Left renal cortex interstitium (tissue), 4 donors: ENCODE results near the gene ETV6. TPM values are rescaled to one million over a fixed set of nuclear protein-coding genes. Genes with fewer than 3 reads are reported as not detected.

ENCODE experiments used
- DNase-seq, 4 donors: peaks; one replicate each; pipeline ENCODE4 v3.0.0-alpha.2; 2013; ENCODE audit warnings: low read depth in 4 of 4, low spot score in 2 of 4, missing footprints in 1 of 4
- polyA plus RNA-seq, 4 donors: library from polyadenylated mRNA; unstranded; fragments of 120-200 nt; gene quantifications; one replicate each; pipeline ENCODE4 v1.2.1, GENCODE V29; 2013; ENCODE audit not compliant: insufficient read length in 4 of 4

Gene ETV6
- polyA plus RNA-seq, 4 donors = 11.7 to 14.7 (median 14.1) TPM

- no peak for DNase-seq
Observed at GRCh38 chr12:11731455-11731854, 82.0 kb downstream of the ETV6 start.

GRCh38 chr12:11732023-11732422 is 82.5 kb downstream of the ETV6 start:
- DNase-seq = no peak

GRCh38 chr12:11732715-11733114 is 83.2 kb downstream of the ETV6 start:
- no peak for DNase-seq

GRCh38 chr12:11734580-11735180 is 85.2 kb downstream of the ETV6 start:
- DNase-seq = no peak

GRCh38 chr12:11738450-11738849 is 89.0 kb downstream of the ETV6 start:
- no peak for DNase-seq

DNA sequence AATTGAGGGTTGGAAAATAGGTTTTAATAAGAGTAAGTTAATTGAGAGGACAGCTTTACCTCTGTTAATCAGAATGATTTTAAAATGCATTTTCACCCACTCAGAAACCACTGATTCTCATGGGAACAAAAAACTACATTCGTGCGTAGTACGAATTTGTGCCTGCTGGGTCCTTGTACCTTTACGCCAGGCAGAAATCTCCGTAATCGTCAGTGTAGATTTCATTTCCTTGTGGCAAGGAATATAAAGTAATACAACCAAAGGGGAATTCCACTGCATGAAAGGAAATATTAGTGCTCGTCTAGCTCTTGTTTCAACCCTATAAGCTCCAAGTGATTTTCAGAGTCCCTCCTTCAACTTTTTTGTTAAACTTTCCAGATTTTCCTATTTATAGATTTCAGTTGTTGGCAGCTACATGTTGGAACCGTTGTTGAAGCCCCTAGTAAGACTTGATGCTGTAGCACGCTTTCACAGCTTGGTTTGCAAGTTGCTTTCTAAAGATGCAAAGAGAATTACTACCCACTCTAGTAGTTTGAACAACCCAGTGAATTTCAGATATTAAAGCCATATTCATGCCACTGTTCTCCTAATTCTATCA is 90.6 kb downstream of the ETV6 start:
- no peak for DNase-seq

GRCh38 chr12:11741434-11742092 is 92.1 kb downstream of the ETV6 start:
- DNase-seq = no peak

DNA sequence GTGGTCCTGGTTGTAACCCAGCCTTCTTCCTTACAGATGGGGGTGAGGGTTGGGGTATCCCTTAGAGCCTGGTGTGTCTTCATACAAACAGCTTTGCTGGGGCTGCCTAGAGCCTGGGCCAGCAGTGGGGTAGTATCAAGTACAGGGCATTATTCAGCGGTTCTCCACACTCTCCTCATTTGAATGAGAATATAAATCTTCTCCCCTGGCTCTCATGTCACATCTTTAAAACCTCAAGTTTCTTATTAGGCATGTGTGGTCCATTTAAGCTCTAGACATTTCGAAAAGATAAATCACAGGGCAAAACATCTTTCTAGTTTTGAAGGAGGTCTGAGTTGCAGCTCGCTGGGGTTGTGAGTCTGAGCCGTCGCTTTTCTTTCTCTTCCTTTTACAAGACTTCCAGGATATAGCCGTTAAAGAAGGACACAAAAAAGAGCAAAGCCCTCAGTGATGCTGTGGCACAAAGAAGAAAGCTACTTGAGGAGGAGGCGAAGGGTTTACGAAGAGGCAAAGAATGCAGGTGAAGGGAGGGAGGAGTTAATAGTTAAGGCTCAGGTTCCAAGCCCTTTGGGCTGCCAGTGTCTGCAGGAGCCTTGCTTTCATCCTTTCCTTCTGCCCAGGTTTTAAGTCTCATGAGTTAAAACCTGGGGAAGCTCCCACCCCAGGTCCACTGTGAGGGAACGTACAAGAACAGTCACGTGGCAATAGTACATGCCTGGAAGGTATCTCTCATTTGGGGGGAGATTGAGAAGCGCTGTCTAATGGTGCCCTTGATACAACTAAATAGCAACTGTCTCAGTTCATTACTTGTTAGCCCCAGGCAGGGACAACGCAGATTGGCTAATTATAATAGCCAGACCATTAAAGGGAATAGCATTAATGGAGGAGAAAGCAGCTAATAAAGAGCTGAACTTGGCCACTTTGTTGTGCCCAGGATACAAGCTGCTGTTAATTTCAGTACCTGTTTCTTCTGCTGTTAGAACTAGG is 94.2 kb downstream of the ETV6 start:
- DNase-seq = no peak

GRCh38 chr12:11744410-11744801 is 94.9 kb downstream of the ETV6 start:
- no peak for DNase-seq

DNA sequence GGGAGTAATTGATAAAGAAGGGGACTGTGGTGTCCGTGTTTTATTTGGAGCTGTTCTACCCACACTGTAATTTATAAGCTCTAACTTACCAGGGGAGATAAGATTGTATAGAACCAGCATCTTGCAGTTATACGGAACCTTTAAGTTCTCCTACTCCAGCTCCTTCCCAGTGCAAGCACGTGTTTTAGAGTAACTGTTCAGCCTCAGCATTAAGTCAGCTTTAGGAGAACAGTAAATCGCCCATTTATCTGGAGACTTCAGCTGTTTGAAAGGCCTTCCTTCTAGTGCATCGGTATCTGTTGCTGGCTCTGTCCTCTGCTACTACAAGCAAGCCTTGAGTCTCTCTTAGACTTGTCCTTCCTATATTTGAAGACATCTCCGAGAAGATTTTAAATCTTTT is 95.6 kb downstream of the ETV6 start:
- no peak for DNase-seq

DNA sequence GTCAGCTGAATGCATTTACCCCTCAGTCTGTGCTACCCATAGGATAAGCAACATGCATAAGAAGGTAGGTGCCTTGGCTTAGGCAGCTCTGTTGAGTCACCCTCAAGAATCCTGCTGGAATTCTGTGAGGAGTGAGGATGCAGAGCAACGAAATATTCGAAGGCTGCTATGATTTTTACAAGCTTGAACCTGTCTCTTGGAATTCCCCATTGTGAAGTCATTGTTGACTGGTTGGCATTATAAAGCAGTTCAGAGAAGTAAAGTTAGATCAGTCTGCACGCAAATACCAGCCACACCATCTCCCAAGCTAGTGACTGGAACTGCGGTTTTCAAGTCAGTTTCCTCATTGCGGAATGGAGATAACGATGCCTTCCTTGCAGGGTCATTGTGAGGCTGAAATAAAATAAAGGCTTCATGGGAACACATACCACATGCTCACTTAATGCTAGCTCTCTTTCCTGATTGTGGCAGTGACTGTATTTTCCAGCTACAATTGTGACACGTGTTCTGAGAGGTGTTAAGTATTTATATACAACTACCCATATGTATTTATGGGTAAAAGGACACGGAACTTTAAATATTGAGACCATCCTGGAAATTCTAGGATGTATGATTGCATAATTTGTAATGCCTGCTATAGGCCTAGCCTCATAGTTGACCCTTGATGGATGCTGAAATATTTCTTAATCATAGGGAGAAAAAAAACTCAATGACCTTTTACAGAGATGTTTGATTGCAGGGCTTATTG is 96.7 kb downstream of the ETV6 start:
- no peak for DNase-seq

DNA sequence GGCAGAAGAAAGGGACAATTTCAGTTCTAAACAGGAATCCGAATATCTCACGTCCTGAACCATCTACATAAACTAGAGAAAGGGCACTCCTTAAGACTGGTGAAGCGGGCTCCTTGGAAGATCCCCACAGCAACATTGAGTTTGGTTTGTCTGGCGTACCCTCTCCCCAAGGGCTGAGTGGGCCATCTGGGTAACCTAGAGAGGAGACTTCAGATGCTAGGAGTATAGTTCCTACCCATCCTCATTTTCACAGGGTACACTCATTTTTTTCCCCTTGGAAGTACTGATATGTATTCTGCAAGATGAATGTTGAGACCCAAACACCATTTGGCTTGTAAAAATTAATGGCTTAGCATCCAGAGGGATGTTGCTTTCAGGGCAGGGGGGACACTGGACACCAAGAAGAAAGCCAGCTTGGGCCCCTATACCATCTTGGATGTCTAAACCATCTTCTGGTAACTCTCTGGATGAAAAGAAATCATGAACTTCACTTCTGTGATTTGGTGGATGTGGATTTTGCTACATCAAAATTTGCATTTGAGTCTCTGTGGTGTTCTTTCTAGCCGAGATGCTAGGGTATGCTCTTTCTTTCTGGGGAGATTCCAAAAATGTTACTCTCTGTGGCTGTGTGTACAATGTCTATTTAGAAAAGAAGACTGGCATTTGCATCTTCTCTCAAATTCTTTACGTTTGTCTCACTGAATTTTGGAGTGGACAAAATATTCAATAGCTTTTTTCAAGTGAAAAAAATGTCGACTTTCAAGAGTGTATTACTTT is 97.7 kb downstream of the ETV6 start:
- DNase-seq = no peak

DNA sequence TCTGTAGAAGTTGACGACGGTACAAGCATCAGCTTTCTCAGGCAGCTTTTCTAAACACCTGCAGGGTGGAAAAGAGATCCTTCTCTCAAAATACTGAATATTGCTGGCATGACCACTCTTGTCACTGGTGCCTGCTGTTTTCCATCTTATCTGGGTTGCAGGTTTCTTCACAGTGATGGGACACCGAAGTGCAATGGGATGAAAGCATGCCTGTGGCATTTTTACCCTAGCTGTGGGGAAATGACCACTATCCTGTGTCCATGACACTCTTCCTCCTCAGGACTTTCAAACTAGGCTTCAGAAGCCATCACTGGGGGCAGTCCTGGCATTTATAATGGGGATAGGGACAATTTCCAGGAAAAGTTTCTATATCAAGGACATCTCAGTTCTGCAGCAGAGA is 98.5 kb downstream of the ETV6 start:
- no peak for DNase-seq

DNA sequence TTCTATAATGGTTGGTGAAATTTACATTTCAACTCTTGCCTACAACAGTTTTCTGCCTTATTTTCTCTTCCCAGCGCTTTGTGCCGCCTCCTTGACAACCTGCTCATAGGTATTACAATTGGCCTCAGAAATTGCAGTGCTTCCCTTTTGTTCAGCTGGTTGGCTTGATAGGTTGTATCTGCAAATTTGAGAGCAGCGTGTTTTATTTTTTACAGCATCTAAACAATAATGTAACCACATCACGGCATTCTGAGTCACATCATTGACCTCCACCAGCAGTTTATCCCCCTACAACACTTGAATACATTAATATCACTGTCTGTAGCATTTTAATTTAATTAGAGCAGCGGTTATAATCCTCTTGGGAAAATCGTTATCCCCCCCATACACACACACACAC is 99.4 kb downstream of the ETV6 start:
- no peak for DNase-seq

DNA sequence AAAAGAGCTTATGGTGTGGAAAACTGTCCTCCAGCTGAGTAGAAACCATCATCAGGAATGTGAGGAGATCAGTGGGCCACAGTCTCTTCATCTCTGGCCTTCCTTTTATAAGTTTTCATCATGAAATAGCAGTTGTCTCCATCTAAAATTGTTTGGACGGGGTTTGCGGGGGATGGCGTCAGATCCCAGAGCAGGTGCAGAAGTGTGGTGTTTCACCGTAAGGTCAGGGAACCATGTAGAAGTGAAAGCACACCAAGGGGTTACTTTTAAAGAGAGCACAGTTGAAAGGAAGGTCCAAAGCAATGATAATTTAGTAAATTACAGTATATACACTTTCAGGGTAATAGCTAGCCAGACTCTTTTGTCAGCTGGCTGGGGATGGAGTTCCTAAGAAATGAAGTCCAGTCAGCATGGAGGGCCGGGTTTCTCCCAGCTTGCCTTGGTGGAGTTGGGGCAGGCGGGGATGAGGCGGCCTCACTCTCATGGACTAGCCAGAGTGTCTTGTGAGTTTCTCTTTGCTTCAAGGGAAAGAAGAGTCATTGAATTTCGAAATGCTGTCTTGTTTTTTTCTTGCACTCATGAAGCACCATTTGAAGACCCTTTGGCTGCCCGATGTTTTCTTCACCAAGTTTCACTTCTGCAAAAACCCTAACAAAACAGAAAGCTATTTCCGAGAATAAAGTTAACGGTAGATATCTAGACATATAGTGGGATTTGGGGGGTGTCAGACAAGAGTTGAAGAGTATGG is 100.6 kb downstream of the ETV6 start:
- DNase-seq = no peak

DNA sequence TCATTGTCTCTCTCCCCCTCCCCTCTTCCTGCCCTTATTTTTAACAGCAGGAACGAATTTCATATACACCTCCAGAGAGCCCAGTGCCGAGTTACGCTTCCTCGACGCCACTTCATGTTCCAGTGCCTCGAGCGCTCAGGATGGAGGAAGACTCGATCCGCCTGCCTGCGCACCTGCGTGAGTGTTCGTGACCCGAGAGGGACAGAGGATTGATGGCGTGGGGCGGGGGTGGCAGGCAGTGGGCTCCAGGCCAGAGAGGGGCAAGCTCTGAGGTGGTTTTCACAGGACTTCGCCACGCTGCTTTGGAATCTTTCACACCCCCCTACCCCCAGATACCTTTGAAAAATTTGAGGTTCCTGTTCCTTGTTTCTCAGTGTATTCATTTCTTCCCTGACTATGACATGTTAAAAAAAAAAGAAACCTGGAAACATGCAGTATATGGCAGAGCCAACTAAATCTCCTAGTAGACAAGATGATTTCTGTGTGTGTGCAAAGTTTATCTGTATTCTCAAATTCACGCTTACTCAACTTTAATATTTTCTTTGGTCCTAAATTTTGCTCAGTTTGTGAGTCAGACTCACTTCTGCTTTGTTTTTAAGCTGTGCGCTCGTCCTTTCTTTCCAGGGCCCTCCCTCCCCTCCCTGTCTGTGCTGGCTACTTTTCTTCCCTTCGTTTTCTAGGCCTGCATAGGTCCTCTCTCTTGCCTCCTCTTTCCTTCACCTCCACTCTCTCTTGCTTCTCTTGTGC is 103.1 kb downstream of the ETV6 start:
- no peak for DNase-seq

- no peak for DNase-seq
Observed at GRCh38 chr12:11753150-11753499, 103.7 kb downstream of the ETV6 start.

- DNase-seq = no peak
Observed at GRCh38 chr12:11753826-11754225, 104.4 kb downstream of the ETV6 start.
